ENCODE results near the gene IKZF1.

Gene IKZF1

DNA sequence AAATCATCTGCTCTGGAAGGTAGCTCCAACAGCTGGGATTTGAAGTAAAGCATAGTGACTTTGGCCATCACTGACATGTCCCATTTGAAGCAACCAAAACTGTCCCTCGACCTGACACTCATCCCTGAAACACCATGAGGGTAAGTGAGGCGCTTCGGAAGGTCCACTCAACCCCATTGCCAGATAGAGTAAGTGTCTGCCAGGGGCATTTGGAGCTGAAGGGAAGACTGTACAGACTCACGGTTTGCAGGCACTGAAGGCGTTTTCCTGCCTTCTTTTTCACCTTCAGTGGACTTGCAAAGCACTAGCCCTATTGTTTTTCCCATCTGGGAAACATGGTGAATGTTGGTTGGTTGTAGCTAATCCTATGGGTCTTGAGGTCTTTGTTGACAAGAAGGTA, 57.6 kb downstream of the IKZF1 start:
- TF ChIP-seq, protein P1, sequence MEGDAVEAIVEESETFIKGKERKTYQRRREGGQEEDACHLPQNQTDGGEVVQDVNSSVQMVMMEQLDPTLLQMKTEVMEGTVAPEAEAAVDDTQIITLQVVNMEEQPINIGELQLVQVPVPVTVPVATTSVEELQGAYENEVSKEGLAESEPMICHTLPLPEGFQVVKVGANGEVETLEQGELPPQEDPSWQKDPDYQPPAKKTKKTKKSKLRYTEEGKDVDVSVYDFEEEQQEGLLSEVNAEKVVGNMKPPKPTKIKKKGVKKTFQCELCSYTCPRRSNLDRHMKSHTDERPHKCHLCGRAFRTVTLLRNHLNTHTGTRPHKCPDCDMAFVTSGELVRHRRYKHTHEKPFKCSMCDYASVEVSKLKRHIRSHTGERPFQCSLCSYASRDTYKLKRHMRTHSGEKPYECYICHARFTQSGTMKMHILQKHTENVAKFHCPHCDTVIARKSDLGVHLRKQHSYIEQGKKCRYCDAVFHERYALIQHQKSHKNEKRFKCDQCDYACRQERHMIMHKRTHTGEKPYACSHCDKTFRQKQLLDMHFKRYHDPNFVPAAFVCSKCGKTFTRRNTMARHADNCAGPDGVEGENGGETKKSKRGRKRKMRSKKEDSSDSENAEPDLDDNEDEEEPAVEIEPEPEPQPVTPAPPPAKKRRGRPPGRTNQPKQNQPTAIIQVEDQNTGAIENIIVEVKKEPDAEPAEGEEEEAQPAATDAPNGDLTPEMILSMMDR (IDR thresholded peaks at IDR 0.05; ENCODE audit: low read depth, low read length, missing control alignments): no peak
- H3K4me3 ChIP-seq (replicated peaks; ENCODE audit: low read depth, low read length): no peak overlapping the region
- no peak for DNase-seq (ENCODE audit: extremely low read depth, low read depth)

GRCh38 chr7:50362712-50363282, 58.3 kb downstream of the IKZF1 start:
- H3K4me3 ChIP-seq (replicated peaks; ENCODE audit: low read depth, low read length): no peak overlapping the region
- TF ChIP-seq, protein P1 (IDR thresholded peaks at IDR 0.05; ENCODE audit: low read depth, low read length, missing control alignments): no peak
- no peak for DNase-seq (ENCODE audit: extremely low read depth, low read depth)

- no peak for DNase-seq (ENCODE audit: extremely low read depth, low read depth)
- H3K4me3 ChIP-seq (replicated peaks; ENCODE audit: low read depth, low read length): no peak overlapping the region
- TF ChIP-seq, protein P1 (IDR thresholded peaks at IDR 0.05; ENCODE audit: low read depth, low read length, missing control alignments): no peak
Measured at GRCh38 chr7:50363327-50364060, 59.0 kb downstream of the IKZF1 start.

DNA sequence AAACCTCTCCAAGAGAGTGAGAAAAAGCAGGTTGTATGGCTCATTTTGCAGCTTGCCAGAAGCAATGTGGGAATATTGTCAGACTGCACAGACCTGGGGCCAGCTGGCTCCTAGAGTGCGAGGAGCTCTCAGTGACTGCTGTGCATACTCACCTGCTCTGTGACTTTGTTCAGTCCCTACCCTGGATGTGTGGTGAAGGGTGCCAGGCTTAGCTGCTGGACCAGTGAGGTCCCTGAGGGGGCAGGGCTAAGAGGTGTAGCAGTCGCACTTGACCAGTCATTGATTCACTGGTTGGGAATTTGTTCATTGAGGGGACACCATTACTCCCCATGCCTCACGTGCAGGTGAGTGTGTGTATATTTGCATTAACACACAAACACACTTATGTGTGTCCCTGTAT, 60.1 kb downstream of the IKZF1 start:
- no peak for DNase-seq (ENCODE audit: extremely low read depth, low read depth)
- H3K4me3 ChIP-seq (replicated peaks; ENCODE audit: low read depth, low read length): no peak overlapping the region
- TF ChIP-seq, protein P1 (IDR thresholded peaks at IDR 0.05; ENCODE audit: low read depth, low read length, missing control alignments): no peak

GRCh38 chr7:50366311-50366710, 61.8 kb downstream of the IKZF1 start:
- H3K4me3 ChIP-seq (replicated peaks; ENCODE audit: low read depth, low read length): no peak overlapping the region
- DNase-seq (ENCODE audit: extremely low read depth, low read depth): no peak
- TF ChIP-seq, protein P1 (IDR thresholded peaks at IDR 0.05; ENCODE audit: low read depth, low read length, missing control alignments): no peak

DNA sequence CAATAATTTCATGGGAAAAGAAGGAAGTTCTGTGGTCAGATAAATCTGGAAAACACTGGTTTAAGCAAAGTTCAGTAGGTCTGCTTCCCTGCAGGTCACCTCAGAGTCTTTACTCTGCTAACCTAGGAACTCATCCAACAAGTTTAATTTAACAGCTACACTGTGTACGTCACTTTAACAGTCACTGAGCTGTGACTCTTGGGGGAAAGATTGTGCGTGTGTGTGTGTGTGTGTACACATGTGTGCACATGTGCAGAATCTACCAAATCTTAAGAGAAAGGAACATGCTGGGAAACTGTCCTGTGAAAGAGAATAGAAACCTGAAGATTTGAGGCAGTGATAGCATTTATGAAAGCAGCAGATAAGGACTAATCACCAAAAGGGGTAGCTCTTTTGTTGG, 62.6 kb downstream of the IKZF1 start:
- H3K4me3 ChIP-seq (replicated peaks; ENCODE audit: low read depth, low read length): no peak overlapping the region
- DNase-seq (ENCODE audit: extremely low read depth, low read depth): no peak
- TF ChIP-seq, protein P1 (IDR thresholded peaks at IDR 0.05; ENCODE audit: low read depth, low read length, missing control alignments): no peak
